C4-2B (cell line): Measurements from ENCODE around the gene TMEM221.

Experiments
- H3K27ac ChIP-seq: fragments of 450-650 bp; 2 replicates; pipeline ENCODE4 v1.5.1; 2017
- ZFX ChIP-seq: fragments of 450-650 bp; IDR thresholded peaks from 2 replicates; pipeline ENCODE4 v1.6.1; 2017
- TF ChIP-seq, protein P1 (sequence below): fragments of 450-650 bp; conservative IDR thresholded peaks from 2 replicates; pipeline ENCODE4 v1.5.1; 2017; ENCODE audit warnings: mild to moderate bottlenecking

TMEM221 gene

DNA sequence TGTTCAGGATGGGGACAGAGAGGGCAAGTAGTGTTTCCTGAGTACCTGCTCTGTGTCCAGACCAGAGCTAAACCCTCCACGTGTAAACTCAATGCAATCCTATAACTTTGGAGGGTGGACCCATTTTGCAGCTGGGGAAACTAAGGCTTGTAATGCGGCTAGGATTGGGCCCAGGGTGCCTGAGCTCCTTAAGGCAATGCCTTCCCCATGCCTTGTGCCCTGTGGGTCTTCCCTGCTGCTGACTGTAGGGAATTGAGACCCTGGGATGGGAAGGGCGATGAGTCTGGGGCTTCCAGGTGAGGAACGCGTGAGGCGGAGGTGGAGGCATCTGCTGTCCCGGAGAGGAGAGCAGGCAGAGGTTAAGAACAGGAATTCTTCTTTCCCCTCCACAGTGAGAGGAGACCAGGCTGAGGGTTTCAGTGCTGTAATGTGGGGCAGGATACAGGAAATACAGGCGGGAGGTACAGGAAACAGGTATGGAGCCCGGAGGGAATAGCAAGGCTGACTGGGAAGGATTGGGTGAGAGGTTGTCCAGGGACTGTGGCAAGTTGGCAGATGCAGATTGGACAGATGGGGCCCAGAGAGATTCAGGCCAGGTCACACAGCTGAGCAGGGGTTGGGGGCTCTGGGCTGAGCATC is 41.0 kb upstream of the TMEM221 start:
- TF ChIP-seq ZFX, result no peak
- TF ChIP-seq, protein P1, sequence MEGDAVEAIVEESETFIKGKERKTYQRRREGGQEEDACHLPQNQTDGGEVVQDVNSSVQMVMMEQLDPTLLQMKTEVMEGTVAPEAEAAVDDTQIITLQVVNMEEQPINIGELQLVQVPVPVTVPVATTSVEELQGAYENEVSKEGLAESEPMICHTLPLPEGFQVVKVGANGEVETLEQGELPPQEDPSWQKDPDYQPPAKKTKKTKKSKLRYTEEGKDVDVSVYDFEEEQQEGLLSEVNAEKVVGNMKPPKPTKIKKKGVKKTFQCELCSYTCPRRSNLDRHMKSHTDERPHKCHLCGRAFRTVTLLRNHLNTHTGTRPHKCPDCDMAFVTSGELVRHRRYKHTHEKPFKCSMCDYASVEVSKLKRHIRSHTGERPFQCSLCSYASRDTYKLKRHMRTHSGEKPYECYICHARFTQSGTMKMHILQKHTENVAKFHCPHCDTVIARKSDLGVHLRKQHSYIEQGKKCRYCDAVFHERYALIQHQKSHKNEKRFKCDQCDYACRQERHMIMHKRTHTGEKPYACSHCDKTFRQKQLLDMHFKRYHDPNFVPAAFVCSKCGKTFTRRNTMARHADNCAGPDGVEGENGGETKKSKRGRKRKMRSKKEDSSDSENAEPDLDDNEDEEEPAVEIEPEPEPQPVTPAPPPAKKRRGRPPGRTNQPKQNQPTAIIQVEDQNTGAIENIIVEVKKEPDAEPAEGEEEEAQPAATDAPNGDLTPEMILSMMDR, result no peak
- no peak overlapping the region for H3K27ac ChIP-seq

DNA sequence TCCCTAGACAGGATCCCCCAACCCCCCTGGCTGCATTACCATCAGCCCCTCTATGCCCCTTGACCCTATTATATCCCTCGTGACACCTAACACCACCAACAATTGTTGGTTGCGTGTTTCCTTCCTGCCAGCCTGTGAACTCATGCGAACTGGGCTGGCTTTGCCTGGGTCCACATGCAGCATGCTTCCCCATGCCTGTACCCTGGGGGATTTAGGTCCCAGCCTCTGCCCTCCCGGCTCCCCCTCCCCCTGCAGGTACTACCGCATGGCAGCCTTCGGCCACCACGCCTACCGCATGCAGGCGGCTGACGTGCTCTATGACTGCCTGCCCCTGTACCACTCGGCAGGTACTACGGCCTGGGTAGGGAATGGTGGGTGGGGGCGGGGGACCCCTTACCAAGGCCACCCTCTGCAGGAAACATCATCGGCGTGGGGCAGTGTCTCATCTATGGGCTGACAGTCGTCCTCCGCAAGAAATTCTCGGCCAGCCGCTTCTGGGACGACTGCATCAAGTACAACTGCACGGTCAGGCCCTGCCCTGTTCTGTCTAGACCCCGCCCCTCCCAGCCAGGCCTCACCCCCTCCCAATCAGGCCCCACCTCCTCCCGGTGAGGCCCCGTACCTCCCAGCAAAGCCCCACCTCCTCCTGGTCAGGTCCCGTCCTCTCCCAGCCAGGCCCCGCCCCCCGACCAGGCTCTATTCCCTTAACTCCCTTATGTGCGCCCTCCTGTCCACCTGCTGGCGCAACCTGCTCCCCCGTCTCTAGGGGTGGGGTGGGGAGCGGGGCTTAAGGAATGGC is 40.3 kb upstream of the TMEM221 start:
- no peak overlapping the region for H3K27ac ChIP-seq
- TF ChIP-seq ZFX, result no peak
- TF ChIP-seq, protein P1, result no peak

DNA sequence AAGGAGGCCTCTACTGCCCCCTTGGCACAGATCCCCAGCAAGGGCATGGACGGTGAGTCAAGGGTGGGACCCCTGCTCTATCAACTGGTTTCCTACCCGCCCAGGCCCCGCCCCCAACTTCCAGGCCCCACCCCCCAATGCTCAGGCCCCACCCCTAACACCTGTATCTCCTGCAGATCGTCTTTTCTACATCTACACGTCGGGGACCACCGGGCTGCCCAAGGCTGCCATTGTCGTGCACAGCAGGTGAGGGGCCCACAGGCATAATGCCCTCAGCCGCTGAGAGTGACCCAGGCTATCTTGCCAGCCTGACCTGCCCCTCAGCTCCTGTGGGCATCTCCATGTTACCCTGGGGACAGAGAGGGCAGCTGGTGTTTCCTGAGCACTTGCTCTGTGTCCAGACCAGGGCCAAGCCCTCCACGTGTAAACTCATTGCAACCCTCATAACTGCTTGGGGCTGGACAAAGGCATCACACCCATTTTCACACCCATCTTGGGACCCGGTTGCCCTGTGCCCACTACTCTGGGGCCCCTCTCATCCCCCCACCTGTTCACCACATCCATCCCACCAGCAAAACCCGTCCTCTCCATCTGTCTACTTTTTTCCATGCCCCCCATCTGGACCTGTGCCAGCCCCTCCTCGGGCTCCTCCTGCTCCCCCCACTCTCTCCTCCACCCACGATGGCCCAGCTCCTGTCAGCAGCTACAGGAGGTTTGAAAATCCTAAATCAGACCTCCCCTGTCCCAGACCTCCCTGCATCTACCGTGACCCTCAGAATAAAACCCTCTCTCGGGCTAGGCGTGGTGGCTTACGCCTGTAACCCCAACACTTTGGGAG is 39.0 kb upstream of the TMEM221 start:
- no peak overlapping the region for H3K27ac ChIP-seq
- TF ChIP-seq, protein P1, result no peak
- TF ChIP-seq ZFX, result no peak

DNA sequence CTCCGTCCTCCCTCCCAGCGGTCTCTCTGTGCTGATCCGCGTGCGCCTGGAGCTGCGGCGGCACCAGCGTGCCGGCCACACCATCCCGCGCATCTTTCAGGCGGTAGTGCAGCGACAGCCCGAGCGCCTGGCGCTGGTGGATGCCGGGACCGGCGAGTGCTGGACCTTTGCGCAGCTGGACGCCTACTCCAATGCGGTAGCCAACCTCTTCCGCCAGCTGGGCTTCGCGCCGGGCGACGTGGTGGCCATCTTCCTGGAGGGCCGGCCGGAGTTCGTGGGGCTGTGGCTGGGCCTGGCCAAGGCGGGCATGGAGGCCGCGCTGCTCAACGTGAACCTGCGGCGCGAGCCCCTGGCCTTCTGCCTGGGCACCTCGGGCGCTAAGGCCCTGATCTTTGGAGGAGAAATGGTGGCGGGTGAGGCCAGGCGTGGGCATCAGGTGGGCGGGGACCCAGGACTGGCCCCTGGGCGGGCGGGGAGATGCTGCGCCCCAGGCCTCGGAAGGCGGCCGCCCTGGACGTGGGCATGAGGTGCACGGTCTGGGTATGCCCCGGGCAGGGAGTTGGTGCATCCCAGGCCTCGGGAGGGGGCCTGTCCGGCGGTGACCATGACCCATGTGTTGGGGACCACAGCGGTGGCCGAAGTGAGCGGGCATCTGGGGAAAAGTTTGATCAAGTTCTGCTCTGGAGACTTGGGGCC is 38.2 kb upstream of the TMEM221 start:
- H3K27ac ChIP-seq, result no peak overlapping the region
- TF ChIP-seq, protein P1, result no peak
- TF ChIP-seq ZFX, result no peak

DNA sequence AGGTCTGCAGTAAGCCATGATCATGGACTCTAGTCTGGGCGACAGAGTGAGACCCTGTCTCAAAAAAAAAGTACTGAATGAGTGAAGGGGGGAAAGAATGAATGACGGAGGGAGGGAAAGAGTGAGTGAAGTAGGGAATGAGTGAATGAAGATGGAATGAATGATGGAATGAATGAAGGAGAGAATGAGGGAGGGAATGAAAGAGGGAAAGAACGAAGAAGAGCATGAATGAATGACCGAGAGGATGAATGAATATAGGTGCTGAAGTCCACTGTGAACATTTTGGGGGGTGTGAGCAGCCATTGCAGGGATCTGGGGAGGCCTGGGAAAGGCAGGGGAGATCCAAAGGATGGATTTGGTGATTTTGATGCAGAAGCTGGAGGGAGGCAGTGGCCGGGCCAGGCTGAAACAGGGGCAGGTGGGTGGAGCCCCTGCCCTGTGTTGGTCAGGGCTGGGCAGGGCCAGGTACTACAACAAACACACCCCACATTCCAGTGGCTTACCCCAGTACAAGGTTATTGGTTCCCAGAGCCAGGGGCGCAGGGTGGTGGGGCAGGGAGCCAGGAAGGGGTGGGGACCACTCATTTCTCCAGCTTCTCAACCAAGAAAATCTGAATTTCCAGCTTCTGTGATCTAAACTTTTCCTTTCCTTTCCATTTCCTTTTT is 36.2 kb upstream of the TMEM221 start:
- TF ChIP-seq, protein P1, result no peak
- TF ChIP-seq ZFX, result no peak
- no peak overlapping the region for H3K27ac ChIP-seq

DNA sequence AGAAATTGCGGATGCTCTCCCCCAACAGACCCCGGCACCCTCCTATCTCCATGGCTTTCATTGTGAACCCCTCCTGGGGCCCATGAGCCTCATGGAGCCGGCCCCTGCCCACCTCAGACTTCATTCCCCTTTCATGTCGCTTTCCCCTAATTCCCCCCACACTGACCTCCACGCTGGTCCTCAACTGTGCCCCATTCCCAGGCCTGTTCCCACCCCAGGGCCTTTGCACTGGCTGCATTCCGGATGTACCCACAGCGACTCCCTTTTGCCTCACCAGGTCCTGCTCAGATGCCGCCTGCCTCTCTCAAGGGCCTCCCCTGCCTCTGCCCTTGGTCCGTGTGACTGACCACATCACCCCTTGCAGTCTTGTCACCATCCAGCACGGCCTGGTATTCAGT is 35.1 kb upstream of the TMEM221 start:
- no peak for TF ChIP-seq ZFX
- TF ChIP-seq, protein P1, result no peak
- no peak overlapping the region for H3K27ac ChIP-seq
